Amniotic stem cell (primary cell): ENCODE results near the gene POLN.
"Not testable (repeated sequence)": the region's sequence is repeated elsewhere in the genome, so short reads cannot be mapped to it uniquely, and the experiment has no call there.

Experiments used
- DNase-seq: peaks from one replicate; lab custom pipeline; 2025; lab: John Stamatoyannopoulos, UW

POLN gene

DNA sequence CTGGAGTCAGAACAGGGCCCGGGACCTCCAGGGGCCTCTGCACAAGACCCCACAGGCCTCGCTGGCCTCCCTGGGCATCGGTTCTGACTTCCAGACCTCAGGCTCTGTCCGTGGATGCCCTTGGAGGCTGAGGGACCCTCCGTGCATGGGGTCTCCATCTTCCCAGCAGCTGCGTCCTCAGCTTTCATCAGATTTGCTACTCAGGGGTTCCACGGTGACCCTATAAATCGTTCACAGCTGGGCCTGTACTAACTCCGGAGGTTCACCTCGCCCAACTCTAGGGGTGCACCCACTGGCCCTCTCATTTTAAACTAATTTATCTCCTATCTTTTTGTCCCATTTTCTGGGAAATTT lies 33.1 kb upstream of the POLN start:
- not testable (repeated sequence) for DNase-seq

DNA sequence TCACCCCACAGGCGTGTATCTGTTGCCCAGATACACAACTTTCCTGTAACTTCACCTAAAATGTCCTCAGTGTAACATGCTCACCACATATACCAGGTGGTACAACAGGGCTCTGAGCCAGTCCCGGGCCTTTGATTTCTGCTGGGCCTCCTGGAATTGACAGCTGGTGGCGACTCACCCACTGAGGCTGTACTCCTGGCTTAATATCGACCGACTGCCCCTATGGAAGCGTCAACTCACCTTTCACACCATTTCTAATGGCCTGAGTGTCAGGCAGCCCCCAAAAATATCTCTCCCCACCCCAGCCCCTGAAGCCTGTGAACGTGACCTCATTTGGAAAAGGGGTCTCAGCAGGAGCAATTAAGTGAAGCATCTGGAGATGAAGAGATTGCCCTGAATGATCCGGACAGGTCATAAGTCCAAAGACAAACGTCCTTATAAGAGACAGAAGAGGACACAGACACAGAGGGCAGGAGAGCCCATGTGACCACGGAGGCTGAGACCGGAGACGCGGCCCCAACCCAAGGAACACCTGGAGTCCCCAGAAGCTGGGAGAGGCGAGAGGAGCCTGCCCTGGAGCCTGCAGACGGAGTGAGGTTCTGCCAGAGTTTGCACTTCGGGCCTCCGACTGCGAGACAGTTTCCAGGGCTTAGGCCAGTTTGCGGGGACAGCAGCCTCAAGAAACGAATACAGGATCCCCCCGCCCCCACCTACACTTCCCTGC lies 32.6 kb upstream of the POLN start:
- DNase-seq: no peak

DNA sequence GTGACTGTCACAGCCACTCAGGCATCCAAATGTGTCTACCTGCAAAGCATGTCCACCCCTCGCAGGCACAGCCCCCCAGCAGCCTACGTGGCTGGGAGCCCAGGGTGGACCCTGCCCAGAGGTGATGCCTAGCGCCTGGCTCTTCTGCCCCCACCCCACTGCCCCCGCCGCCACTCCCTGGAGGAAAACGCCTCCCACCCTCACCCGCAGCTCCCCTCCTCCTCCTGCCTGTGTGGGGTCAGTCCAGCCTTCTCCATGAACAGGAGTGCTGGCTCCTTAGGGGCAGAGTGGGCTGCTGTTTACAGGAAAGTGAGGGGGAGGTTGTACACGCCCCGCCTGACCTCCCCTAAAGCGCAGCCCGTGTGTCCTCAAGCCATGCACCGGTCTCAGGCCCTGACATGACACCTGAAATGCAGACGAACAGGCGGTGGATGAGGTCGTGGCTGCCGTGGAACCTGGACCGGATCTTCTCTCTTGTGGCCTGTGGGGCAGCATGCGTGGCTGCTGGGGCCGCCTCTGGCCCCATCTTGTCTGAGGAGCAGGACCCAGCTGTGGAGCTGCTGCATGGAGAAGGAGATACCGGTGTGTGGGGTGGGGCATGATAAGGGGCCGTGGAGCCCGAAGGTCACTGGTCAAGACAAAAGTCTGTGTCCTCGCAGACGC lies 31.9 kb upstream of the POLN start:
- no peak for DNase-seq

DNA sequence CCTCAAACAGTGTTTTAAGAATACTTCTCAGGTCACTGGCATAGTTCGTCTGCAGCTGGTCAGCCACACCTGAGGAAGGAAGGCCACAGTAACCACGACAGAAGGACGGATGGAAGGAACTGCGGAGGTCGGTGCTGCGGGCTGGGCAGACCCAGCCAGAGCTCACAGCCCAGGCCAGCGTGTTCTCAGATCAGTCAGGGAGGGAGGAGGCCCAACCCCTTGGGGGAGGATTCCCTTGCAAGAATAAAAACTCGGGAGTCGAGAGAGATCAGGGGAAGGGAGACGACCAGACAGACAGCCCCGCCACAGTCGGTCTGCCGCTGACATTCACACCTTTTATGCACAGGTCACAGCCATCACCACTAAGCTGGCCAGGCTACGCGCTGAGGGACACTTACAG lies 31.3 kb upstream of the POLN start:
- no peak for DNase-seq

DNA sequence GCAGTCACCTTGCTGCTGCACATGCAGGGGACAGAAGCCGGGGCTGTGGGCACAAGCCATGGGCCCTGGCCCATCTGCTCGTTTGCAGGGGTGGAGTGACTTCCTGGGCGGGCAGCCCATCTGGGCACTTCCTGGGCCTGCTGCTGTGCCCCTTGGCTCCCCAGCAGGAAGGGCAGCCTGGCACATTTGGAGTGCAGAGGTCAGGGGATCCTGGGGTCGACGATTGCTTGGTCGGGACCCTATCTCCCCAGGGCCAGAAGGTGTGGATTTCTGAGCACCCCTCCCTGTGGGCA lies 30.9 kb upstream of the POLN start:
- DNase-seq: no peak

DNA sequence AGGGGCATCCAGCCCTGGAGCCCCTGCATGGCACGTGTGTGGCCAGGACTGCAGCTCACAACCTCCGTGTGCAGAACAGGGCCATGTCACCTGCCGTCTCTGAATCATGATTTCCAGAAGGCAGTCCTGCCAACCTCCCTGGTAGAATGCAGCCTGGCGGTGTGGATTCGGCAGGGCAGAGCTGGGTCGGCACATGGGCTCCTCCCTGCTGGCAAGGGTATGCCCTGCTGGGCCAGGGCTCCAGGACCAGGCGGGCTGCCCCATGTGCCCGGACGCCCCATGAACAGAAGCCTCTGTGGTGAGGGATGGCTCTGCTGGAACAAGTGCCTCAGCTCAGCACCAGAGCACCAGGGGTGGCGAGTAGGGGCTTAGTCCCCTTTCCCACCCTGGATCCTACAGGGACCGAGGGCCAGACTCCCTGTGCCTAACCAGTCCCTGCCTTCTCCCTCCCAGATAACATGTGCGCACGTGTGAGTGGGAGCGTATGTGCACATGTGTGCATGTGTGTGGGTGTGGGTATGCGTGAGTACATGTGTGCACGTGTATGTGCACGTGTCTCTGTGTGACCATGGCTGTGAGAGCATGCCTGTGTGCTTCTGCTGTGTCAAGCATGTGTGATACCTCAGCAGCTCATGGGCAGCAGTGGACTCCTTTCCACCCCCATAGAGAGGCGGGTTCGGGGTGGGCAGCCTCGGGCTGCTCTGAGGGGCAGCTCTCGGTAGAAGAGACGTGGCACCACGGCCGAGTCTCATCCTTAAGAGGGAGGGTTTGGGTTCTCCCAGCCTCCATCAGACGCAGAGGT lies 30.3 kb upstream of the POLN start:
- DNase-seq: no peak

DNA sequence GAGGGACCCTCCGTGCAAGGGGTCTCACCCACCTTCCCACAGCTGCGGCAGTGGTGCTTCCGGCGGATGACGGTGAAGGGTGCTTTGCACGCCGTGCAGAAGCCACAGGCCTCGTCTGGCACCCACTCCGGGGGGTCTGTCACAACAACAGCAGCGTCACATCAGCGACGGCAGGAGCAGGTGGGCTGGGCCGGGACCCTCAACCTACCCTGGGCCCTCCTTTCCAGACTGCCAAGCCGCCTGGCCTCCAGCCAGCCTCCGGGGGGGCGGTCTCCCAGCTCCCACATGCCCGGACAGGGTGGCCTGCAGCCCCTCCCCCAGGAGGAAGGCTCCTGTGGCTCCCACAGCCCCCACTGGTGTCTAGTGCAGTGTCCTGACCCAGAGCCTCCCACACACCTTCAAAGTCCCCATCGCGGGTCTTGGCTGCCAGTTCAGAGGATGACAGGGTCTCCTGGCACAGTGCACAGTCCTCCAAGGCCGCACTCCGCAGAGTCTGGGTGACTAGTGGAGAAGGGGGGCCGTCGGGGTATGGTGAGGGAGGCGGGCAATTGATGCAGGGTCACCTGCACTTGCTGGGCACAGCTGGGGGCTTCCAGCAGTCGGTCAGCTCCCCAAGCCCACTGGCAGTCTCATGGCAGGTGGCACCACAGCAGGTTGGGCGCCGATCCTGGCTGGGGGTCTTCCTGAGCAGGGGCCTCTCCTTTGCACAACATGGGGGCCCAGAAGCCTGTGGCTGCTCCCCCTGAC lies 29.5 kb upstream of the POLN start:
- DNase-seq: no peak

DNA sequence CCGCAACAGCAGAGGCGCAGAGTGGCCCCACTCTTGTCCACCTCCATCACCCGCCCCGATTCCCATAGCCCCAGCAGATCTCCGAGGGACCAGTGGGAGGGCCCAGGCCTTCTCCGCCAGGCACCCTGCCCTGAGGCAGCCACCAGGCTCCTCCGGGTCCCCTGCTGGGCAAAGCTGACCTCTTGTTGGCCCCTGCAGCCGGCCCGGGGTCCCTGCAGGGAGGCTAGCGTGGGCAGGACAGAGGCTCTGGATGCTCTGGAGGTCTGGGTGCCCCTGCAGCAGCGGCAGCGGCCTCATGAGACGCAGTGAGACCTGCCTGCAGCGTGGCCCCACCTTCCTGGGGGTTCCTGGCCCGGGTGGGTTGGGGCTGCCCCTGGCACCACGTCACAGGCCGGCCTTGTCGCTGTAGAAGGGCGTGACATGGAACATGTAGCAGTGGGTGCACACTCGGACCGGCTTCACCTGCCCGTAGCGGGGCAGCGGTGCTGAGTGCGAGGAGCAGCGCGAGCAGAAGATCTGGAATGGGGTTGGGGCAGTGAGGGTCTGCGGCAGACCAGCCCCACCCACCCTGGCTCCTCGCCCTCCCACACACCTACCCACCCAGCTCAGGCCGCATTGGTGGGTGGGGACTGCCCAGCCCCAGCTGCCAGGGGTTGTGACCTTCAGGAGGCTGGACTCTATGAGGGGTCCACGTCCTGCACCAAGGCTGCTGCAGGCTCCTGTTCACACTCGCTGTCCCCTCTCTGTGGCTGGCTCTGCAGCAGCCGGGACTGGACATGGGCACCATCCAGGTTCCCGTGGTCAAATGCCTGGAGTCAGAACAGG lies 28.6 kb upstream of the POLN start:
- no peak for DNase-seq

DNA sequence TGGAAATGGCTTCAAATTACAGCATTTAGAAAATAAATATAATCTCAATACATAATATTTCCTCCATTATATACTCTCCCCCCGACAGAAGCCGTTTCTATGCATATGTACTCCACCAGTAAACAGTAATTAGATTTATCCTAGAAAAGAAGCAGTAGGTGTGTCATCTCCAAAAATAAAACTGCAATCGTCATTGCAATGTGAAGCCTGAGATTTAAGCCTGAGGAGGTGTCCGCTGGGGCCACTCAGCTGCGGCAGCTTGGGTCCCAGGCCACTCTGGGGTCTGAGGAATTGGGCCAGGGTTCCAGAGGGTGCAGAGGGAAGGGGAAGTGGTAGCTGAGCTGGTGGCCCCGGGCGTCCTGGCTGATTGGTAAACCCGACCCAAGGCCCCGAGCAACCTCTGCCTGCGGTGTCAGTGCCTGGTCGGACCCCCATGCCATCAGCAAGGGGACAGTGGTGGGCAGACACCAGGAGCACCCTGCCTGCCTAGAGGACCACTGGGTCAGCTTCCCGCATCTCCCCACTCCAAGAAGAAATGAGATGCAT lies 27.8 kb upstream of the POLN start:
- DNase-seq: no peak

DNA sequence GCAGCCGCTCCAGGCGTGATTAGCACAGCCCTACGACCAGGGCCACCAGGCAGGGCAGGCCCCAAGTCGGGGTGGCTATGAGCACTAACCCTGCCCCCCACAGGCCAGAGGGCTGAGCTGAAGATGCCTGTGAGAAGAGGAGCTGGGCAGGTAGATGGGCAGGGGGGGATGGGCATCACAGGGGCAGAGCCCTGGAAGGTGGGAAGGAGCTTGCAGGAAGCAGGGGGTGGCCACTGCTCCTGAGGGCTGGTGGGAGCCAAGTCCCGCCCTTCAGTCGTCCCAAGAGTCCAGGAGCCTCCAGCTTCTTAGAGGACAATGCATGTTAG lies 27.2 kb upstream of the POLN start:
- DNase-seq: no peak

DNA sequence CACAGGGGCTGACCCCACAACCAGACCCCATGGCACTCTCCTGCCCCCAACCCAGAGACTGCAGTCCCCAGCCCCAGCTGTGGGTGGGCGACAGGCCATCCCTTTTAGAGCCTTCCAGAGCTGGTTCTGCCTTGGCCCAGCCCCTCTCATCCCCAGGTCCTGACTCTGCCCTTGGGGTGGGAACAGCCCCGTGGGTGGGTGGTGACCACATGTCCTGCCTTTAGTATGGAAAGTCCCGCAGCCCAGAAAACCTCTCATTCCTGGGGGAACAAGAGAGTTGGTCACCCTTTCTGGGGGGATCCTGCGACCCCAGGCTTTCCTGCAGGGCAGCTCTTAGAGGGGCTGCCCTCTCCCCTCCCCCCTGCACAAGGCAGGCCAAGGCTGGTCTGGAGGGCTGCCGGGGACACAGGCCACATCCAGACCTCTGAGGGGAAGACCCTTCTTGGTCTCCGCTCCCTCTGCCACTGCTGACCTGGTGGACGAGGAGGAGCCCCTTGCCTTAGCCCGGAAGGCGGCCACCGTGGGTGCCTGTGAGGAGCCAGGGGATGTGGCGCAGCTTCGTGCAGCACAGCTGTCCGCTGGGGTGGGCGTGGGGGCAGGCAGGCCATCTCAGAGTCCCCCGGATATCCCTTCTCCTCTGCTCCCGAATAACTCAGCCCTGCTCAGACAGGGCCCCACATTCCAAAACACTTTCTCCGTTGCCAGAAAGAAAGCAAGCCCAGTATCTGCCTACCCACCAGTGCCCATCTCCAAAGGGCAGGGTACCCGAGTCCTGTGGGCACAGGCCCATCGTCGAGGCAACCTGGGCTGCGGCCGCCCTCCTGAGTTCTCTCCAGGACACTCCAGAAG lies 26.7 kb upstream of the POLN start:
- no peak for DNase-seq

DNA sequence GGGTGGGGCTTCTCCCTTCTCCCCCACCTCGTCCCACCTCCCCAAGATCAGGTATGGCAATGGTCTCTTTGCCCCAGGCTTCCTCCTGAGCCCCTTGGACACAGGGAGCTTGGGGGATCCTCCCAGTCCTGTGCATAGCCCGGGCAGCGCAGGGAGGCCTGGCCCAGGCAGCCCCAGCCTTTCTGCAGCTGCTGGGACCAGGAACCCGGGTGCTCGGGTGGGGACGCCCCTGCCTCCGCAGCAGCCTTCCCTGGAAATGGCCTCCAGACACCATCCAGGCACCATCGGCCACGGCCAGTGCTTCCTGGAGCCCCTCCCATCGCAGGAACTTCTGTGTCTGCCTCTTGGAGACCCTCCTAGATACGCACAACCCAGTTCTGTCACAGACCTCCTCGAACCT lies 25.9 kb upstream of the POLN start:
- DNase-seq: no peak

DNA sequence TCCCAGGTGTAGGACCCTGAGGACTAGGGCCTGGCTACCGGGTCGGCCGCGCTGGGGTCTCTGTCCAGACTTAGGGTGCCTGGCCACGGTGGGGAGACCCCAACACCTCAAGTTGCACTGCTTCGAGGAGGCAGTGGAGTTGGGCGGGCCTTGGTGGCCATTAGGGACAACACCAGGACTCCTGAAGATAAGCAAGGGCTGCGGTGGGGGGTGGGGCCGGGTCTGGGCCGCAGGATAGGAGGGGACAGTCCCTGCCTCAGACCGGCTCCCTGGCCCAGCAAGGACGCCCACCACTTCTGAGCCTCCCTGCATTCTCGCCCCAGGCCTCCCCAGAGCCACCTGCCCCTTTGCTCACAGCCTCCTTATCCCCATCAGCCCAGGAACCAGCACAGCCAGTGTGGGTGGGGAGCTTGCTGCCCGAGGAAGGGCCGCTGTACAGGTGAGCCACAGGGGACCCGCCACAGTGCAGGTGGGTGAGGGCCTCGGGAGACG lies 25.4 kb upstream of the POLN start:
- DNase-seq: no peak

DNA sequence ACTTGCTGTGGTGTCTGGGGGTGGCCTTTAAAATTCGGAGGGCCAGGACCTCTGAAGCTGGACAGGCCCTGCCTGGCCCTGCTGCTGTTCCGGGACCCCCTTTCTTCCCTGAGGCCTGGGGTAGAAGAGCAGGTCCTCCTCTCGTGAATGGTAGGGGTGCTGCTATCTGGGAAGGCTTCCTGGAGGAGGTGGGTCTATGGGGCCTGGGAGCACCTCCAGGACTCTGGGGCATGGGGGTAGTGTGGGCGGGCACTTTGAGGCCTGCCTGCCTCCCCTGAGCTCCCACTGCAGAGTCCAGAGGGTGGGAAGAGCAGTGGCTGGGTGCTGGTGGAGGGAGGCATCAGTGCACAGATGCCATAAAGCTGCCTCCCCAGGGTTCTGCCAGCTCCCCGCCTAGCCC lies 24.9 kb upstream of the POLN start:
- no peak for DNase-seq

DNA sequence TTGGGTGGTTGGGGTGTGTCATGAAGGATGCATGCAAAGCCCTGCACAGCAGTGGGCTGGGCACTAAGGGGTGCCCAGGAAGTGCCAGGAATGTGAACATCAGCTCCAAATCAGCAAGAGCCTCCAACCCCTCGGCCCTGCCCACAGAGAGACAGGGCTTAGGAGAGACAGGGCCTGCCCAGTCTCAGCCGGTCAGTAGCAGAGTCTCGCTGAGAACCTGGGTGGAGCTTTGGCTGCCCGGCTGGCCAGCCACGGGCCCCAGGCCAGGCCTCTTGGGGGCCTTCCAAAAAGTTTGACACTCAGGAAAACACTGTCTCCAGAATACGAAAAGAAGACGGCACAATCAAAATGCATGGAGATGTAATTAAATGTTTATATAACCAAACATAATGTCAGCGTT lies 24.3 kb upstream of the POLN start:
- no peak for DNase-seq

DNA sequence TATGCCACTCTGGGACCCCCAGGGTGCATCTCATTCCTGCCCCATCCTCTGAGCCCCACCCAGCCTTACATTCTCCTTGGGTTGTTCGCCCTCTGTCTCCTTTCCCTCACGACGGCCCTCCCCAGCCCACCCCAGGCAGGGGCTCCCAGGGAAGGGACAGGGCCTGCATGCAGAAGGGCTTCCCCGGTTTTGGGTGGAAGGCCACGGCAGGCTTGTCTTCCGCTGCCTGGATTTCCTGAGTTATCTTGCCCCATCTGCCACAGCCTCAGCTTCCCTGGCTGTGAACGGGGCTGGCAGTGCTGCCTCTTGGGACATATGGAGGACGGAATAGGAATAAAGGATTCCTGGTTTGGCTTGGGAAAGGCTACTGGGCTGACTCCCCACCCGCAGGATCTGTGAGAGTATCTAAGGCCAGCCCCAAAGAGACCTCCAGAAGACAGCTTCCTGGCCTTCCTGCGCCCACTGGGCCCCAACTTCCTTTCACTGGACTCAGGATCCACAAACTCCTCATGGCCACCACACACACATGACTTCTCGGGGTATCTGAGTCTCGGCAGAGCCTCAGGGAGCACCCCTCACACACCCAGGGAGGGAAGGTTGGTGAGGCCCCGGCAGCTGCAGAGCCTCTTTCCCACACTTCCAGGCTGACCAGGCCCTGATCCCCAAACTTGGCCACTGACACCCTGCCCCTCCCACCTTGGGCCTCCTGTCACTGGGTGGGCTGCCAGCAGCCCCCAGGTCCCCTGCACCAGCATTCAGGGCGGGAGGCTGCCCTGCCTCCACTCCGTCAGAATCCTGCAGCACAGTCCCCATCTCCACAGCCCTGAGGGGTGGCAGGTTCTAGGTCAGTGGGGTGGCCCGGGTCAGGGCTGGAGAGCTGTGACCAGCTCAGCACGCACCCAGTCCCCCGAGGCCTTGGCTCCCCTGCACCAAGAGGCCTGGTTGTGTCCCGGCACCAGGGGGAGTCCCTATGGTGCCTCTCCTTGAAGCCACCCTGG lies 23.5 kb upstream of the POLN start:
- no peak for DNase-seq

DNA sequence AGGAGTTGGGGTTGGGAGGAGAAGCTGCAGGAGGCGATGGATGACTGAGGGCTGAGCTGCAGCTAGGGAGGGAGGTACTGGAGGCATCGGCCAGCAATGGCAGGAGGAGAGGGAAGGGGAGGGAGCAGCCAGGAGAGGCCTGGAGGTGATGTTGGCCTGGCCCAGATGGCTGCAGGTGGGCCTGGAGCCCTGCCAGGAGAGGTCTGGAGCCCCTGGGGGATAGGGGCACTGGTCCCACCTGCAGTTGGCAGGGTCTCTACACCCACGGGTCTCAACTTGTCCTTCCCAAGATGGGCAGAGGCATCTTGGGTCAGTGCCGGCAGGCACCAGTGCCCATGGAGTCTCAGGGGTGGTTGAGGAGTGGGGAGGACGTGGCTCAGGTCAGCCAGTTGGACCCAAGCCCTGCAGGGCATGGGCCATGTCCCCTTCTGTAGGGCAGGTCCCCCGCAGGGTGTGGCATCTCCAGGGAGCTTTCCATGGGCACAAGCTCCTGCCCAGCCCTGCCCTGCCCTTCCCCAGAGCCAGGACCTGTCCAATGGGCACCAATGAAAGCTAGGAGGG lies 22.6 kb upstream of the POLN start:
- no peak for DNase-seq

DNA sequence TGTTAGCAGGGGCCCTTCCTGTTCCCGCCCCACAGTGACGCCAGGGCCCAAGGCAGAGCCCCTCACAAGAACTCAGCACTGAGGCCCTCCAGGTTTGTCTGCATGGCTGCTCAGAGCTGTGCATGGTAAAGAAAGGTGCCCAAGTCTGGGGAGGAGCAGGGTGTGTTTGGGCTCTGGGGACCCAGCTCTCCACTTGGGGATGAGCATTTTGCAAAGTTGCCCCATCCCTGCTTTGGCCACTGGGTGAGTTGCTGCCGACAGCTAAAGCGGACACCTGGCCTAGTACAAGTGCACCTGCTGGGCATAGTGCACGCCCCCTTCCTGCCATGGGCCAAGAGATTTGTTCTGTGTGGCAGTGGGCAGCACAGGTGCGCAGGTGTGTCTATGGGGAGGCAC lies 22.0 kb upstream of the POLN start:
- no peak for DNase-seq

DNA sequence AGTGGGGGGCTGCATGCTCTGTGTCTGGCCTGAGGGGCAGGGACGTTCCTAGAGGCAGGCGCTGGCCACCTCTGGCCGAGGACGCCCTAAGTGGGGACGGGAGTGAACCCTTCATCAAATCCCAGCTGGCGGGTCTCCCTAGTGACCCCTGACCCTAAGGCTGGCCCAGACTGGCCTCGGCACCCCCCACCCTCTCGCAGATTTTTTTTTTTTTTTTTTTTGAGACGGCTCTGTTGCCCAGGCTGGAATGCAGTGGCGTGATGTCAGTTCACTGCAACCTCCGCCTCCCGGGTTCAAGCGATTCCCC lies 21.0 kb upstream of the POLN start:
- DNase-seq: no peak
